HG03342 (cell line): ENCODE results near the gene BIRC5.

Experiments used
- ATAC-seq: cut with Tn5 transposase; IDR thresholded peaks from one replicate; pipeline ENCODE4 v1.9.1; 2021; ENCODE audit warnings: mild to moderate bottlenecking, moderate library complexity; ENCODE audit not compliant: unreplicated experiment

Gene BIRC5

GRCh38 chr17:78271419-78272170, 57.5 kb downstream of the BIRC5 start:
- no peak for ATAC-seq

GRCh38 chr17:78272181-78272913, 58.3 kb downstream of the BIRC5 start:
- ATAC-seq, result no peak

GRCh38 chr17:78272914-78273258, 58.8 kb downstream of the BIRC5 start:
- no peak for ATAC-seq

DNA sequence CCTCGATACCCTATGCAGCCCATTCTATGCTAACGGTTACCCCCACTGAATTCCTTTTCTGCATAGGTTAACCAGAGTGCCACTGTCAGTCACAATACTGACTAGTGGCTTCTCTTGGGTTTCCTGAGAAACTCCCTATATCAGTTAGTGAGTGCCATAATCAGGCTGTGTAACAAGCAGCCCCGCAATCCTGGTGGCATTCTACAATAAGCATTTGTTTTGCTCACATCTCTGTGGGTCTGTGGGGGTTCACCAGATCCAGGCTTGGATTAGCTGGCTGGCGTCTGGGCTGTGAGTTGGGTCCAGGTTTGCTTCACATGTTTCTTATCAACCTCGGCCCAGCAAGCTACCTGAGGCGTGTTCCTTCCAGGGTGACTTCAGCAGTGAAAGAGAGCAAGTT, 59.8 kb downstream of the BIRC5 start:
- no peak for ATAC-seq
